ENCODE measurements around the gene SHOX. TPM values are rescaled to one million over a fixed set of nuclear protein-coding genes. Genes with fewer than 3 reads are reported as not detected.
A peak's percentile ranks its signal among the peaks of the same experiment; 100 is the strongest.
"Not testable (repeated sequence)": the region's sequence is repeated elsewhere in the genome, so short reads cannot be mapped to it uniquely, and the experiment has no call there.

SHOX gene
- total RNA-seq, 2 donors from 2014 or later: not detected

DNA sequence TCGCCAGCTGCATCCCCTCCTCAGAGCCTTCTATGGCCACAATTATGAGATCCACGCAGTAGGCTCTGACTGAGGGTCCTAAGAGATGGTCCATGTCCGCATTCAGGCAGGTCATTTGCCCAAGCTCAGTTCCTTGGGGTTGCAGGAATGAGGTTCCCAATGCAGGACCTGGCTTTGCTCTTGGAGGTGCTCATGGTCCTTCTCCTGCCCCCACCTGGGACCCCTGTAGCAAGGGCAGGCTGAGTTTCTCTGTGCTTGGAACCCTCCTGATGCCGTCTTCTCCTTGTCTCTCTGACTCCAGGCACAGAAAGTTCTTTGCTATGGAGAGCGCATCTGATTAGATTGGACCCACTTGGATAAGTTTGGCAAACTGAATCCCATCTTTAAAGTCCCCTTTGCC is 16.5 kb upstream of the SHOX start:
- peaks cover 0 to 22% of the 10 kb centered on the region in 2 donors for H3K9me3 ChIP-seq
- DNase-seq (ENCODE audit: low spot score): no peak
- H3K4me3 ChIP-seq: no peak overlapping the region
- TF ChIP-seq, protein P1, sequence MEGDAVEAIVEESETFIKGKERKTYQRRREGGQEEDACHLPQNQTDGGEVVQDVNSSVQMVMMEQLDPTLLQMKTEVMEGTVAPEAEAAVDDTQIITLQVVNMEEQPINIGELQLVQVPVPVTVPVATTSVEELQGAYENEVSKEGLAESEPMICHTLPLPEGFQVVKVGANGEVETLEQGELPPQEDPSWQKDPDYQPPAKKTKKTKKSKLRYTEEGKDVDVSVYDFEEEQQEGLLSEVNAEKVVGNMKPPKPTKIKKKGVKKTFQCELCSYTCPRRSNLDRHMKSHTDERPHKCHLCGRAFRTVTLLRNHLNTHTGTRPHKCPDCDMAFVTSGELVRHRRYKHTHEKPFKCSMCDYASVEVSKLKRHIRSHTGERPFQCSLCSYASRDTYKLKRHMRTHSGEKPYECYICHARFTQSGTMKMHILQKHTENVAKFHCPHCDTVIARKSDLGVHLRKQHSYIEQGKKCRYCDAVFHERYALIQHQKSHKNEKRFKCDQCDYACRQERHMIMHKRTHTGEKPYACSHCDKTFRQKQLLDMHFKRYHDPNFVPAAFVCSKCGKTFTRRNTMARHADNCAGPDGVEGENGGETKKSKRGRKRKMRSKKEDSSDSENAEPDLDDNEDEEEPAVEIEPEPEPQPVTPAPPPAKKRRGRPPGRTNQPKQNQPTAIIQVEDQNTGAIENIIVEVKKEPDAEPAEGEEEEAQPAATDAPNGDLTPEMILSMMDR (IDR thresholded peaks at IDR 0.05): no peak
- H3K27ac ChIP-seq: no peak overlapping the region
- H3K36me3 ChIP-seq: no peaks in the 10 kb centered on the region
- no peaks in the 10 kb centered on the region for H3K4me1 ChIP-seq
- H3K27me3 ChIP-seq: peaks cover 0 to 5% of the 10 kb centered on the region in 2 donors

DNA sequence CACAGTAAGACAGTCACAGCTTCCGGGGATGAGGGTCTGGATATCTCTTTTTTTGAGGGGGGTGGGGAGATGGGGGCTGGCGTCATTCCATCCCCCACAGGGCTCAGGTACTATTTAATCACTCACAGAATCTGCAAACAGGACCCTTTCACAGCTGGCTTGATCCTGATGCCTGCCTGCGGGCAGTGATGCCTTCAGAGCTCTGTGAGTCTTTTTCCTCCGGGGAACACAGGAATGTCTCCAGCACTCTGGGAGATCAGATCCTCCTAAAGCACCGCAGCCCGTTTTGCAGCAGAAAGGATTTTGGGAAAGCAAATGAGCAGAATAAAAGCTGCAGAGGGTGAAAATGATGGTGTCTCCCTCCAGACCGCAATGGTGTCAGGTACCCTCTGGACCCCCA is 13.2 kb upstream of the SHOX start:
- H3K9me3 ChIP-seq: no peaks in the 10 kb centered on the region
- no peak overlapping the region for H3K27ac ChIP-seq
- no peaks in the 10 kb centered on the region for H3K36me3 ChIP-seq
- H3K4me3 ChIP-seq: no peak overlapping the region
- H3K4me1 ChIP-seq: no peaks in the 10 kb centered on the region
- DNase-seq (ENCODE audit: low spot score): peak; percentile 11
- TF ChIP-seq, protein P1 (IDR thresholded peaks at IDR 0.05): no peak
- peaks cover 0 to 12% of the 10 kb centered on the region in 2 donors for H3K27me3 ChIP-seq

DNA sequence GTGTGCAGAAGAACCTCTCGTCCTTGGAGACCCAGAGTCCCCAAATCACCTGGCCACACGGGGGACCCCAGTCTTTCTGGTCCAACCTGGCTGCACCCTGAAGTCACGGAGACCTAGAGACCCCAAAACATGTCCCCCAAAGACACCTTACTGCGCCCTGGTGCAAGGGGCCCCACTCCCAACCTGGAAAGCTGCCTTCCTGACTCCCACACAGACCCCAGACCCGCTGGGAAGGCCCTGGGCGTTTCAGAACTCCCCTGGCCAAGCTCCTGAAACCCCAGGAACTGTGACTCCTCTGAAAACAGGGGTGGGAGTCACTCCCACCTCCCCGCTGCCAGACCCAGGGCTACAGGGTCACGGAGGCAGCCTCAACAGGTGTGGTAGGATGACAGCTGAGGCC is 12.7 kb upstream of the SHOX start:
- Histone ChIP-seq H3K4me1 (no peaks in the 10 kb centered on the region), H3K36me3 (no peaks in the 10 kb centered on the region), H3K27ac (no peak overlapping the region), H3K27me3 (peaks cover 0 to 12% of the 10 kb centered on the region in 2 donors), H3K9me3 (no peaks in the 10 kb centered on the region), H3K4me3 (no peak overlapping the region)
- peak; percentile 36 for DNase-seq (ENCODE audit: low spot score)
- TF ChIP-seq, protein P1 (IDR thresholded peaks at IDR 0.05): no peak

DNA sequence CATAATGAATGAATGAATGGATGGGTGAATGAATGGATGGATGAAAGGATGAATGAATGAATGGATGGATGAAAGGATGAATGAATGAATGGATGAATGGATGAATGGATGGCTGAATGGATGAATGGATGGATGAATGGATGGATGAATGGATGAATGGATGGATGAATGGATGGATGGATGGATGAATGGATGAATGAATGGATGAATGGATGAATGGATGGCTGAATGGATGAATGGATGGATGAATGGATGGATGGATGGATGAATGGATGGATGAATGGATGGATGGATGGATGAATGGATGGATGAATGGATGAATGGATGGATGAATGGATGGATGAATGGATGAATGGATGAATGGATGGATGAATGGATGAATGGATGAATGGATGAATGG is 12.3 kb upstream of the SHOX start:
- H3K4me3 ChIP-seq; H3K9me3 ChIP-seq; DNase-seq (ENCODE audit: low spot score); H3K36me3 ChIP-seq; H3K27ac ChIP-seq; H3K4me1 ChIP-seq: not testable (repeated sequence)
- H3K27me3 ChIP-seq: peaks cover 0 to 12% of the 10 kb centered on the region in 2 donors

GRCh38 chrX:618761-619450 is 11.7 kb upstream of the SHOX start:
- no peaks in the 10 kb centered on the region for H3K9me3 ChIP-seq
- peak; percentile 7 for DNase-seq (ENCODE audit: low spot score)
- H3K27me3 ChIP-seq: peaks cover 0 to 17% of the 10 kb centered on the region in 2 donors
- TF ChIP-seq, protein P1 (IDR thresholded peaks at IDR 0.05): no peak
- H3K4me3 ChIP-seq: no peak overlapping the region
- no peaks in the 10 kb centered on the region for H3K36me3 ChIP-seq
- H3K27ac ChIP-seq: no peak overlapping the region
- H3K4me1 ChIP-seq: peaks cover 0 to 5% of the 10 kb centered on the region in 2 donors

- Histone ChIP-seq H3K4me3 (no peak overlapping the region), H3K36me3 (no peaks in the 10 kb centered on the region), H3K27me3 (peaks cover 0 to 19% of the 10 kb centered on the region in 2 donors)
Measured at GRCh38 chrX:619451-619811, 11.2 kb upstream of the SHOX start.

More at GRCh38 chrX:619451-619811, 11.2 kb upstream of the SHOX start:
- DNase-seq (ENCODE audit: low spot score): peak; percentile 30
- H3K4me1 ChIP-seq: peaks cover 0 to 9% of the 10 kb centered on the region in 2 donors
- H3K9me3 ChIP-seq: no peaks in the 10 kb centered on the region
- TF ChIP-seq, protein P1 (IDR thresholded peaks at IDR 0.05): no peak
- no peak overlapping the region for H3K27ac ChIP-seq

All from right atrium auricular region (tissue), 2 donors.